Astrocyte (in vitro differentiated cells and primary cell): ENCODE data around the gene WT1. TPM values are rescaled to one million over a fixed set of nuclear protein-coding genes. Genes with fewer than 3 reads are reported as not detected.
A peak's percentile ranks its signal among the peaks of the same experiment; 100 is the strongest.

Experiments used
- DNase-seq: peaks from one replicate; pipeline ENCODE4 v3.0.0-alpha.2; 2010; ENCODE audit warnings: low read depth
- FAIRE-seq: peaks from 2 replicates; lab custom pipeline; 2011; peaks lifted over from hg19 to GRCh38; lab: Jason Lieb, UNC
- H2AFZ ChIP-seq: 2 replicates; pipeline ENCODE4 v1.6.0; 2012; ENCODE audit warnings: low read depth, low read length, inconsistent platforms
- H3K27ac ChIP-seq: 2 replicates; pipeline ENCODE4 v1.5.1; 2011; ENCODE audit warnings: low read depth, low read length, inconsistent platforms
- H3K27me3 ChIP-seq: 2 replicates; pipeline ENCODE4 v1.6.0; 2011; ENCODE audit warnings: low read length, inconsistent platforms; ENCODE audit not compliant: insufficient read depth
- H3K36me3 ChIP-seq: 2 replicates; pipeline ENCODE4 v1.5.1; 2011; ENCODE audit warnings: low read length, inconsistent platforms; ENCODE audit not compliant: insufficient read depth
- H3K4me1 ChIP-seq: 2 replicates; pipeline ENCODE4 v1.5.1; 2011; ENCODE audit warnings: low read length, inconsistent platforms; ENCODE audit not compliant: insufficient read depth
- H3K4me2 ChIP-seq: 2 replicates; pipeline ENCODE4 v1.6.0; 2012; ENCODE audit warnings: low read length, inconsistent platforms
- H3K4me3 ChIP-seq: 2 replicates; pipeline ENCODE4 v1.5.1; 2011; ENCODE audit warnings: low read depth, mild to moderate bottlenecking, low read length, inconsistent platforms; ENCODE audit not compliant: insufficient read depth
- H3K79me2 ChIP-seq: 2 replicates; pipeline ENCODE4 v1.6.0; 2012; ENCODE audit warnings: mild to moderate bottlenecking, low read length, inconsistent platforms; ENCODE audit not compliant: insufficient read depth
- H3K9ac ChIP-seq: 2 replicates; pipeline ENCODE4 v1.6.0; 2012; ENCODE audit warnings: mild to moderate bottlenecking, low read length, inconsistent platforms
- H3K9me3 ChIP-seq: 2 replicates; pipeline ENCODE4 v1.5.1; 2012; ENCODE audit warnings: low read depth, mild to moderate bottlenecking, low read length, inconsistent platforms; ENCODE audit not compliant: insufficient read depth
- H4K20me1 ChIP-seq: 2 replicates; pipeline ENCODE4 v1.6.0; 2012; ENCODE audit warnings: low read length, inconsistent platforms; ENCODE audit not compliant: insufficient read depth
- H3K27ac Mint-ChIP-seq: one replicate; pipeline ENCODE4 v1.8.0; 2021; ENCODE audit warnings: mild to moderate bottlenecking, mixed read lengths; ENCODE audit not compliant: unreplicated experiment
- H3K27me3 Mint-ChIP-seq: one replicate; pipeline ENCODE4 v1.8.0; 2021; ENCODE audit warnings: low read depth, mixed read lengths; ENCODE audit not compliant: unreplicated experiment
- H3K36me3 Mint-ChIP-seq: one replicate; pipeline ENCODE4 v1.8.0; 2021; ENCODE audit warnings: low read depth, mixed read lengths; ENCODE audit not compliant: unreplicated experiment
- H3K4me1 Mint-ChIP-seq: one replicate; pipeline ENCODE4 v1.8.0; 2021; ENCODE audit warnings: low read depth, mixed read lengths; ENCODE audit not compliant: unreplicated experiment
- H3K4me3 Mint-ChIP-seq: one replicate; pipeline ENCODE4 v1.8.0; 2021; ENCODE audit warnings: mild to moderate bottlenecking, moderate library complexity, mixed read lengths; ENCODE audit not compliant: unreplicated experiment
- H3K9me3 Mint-ChIP-seq: one replicate; pipeline ENCODE4 v1.8.0; 2021; ENCODE audit warnings: mild to moderate bottlenecking, mixed read lengths; ENCODE audit not compliant: unreplicated experiment
- CTCF ChIP-seq: IDR thresholded peaks from 2 replicates; pipeline ENCODE4 v1.5.1; 2011; ENCODE audit warnings: low read depth, mild to moderate bottlenecking, inconsistent platforms, low read length, moderate library complexity; ENCODE audit not compliant: insufficient read depth
- EZH2 ChIP-seq: IDR thresholded peaks from 2 replicates; pipeline ENCODE4 v1.6.1; 2012; ENCODE audit warnings: mild to moderate bottlenecking, low read length, inconsistent platforms; ENCODE audit not compliant: insufficient read depth
- total RNA-seq: library from RNA; stranded (reverse); gene quantifications from 2 replicates; pipeline ENCODE4 v1.2.1, GENCODE V29; 2021

Gene WT1
- total RNA-seq, 1 donor from 2014 or later, result 0.45 TPM

DNA sequence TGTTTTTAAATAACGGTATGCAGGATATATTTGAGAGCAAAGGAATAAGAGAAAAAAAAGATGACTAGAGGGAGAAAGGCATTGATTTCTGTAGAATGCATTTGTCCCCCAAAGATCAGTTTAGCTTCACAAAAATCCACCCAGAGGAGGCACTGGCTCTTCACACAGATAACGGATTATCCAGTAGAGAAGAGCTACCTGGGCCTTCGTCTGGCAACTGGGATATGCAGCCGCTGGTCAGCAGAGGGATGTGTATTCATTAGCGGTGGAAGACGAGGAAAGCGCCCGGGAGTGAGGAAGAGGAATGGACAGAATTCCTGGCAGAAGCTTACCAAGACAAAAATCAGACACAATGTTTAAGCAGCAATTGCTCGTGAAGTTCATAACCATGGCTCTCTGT is 5.6 kb upstream of the WT1 start:
- FAIRE-seq (no peak), DNase-seq (no peak)
- H2AFZ ChIP-seq, result no peak overlapping the region
- H3K4me3 ChIP-seq, result no peak overlapping the region
- H3K4me2 ChIP-seq, result no peak overlapping the region
- H3K27ac ChIP-seq, result no peak overlapping the region
- Mint-ChIP-seq H3K36me3 (peaks cover 3% of the 10 kb centered on the region), H3K27me3 (peaks cover 76% of the 10 kb centered on the region), H3K4me3 (no peak overlapping the region), H3K27ac (no peak overlapping the region), H3K9me3 (peaks cover 24% of the 10 kb centered on the region), H3K4me1 (no peaks in the 10 kb centered on the region)
- H3K9ac ChIP-seq, result no peak overlapping the region
- H4K20me1 ChIP-seq, result peaks cover 6% of the 10 kb centered on the region
- H3K4me1 ChIP-seq, result no peaks in the 10 kb centered on the region
- TF ChIP-seq EZH2 (no peak), CTCF (no peak)
- H3K9me3 ChIP-seq, result no peaks in the 10 kb centered on the region
- H3K79me2 ChIP-seq, result no peaks in the 10 kb centered on the region
- peaks cover 77% of the 10 kb centered on the region for H3K27me3 ChIP-seq
- no peaks in the 10 kb centered on the region for H3K36me3 ChIP-seq

- H3K4me1 Mint-ChIP-seq, result peaks cover 2% of the 10 kb centered on the region
- no peaks in the 10 kb centered on the region for H3K36me3 ChIP-seq
These were observed 5.1 kb upstream of the WT1 start for GRCh38 chr11:32440312-32440908.

More at GRCh38 chr11:32440312-32440908, 5.1 kb upstream of the WT1 start:
- DNase-seq (no peak), FAIRE-seq (no peak)
- peaks cover 76% of the 10 kb centered on the region for H3K27me3 Mint-ChIP-seq
- Histone ChIP-seq H4K20me1 (peaks cover 6% of the 10 kb centered on the region), H3K4me3 (no peak overlapping the region), H2AFZ (no peak overlapping the region), H3K27ac (no peak overlapping the region), H3K79me2 (no peaks in the 10 kb centered on the region), H3K9me3 (no peaks in the 10 kb centered on the region), H3K4me2 (no peak overlapping the region), H3K27me3 (peaks cover 79% of the 10 kb centered on the region), H3K9ac (no peak overlapping the region), H3K4me1 (no peaks in the 10 kb centered on the region)
- no peak overlapping the region for H3K4me3 Mint-ChIP-seq
- peak overlapping the region; percentile 24 for H3K27ac Mint-ChIP-seq
- H3K36me3 Mint-ChIP-seq, result peaks cover 6% of the 10 kb centered on the region
- H3K9me3 Mint-ChIP-seq, result peaks cover 27% of the 10 kb centered on the region
- no peak for TF ChIP-seq EZH2
- TF ChIP-seq CTCF, result no peak
